CD4-positive, alpha-beta T cell treated with Interleukin-15 for 1 hour (primary cell): ENCODE results near the gene TAX1BP3.

Experiments
- DNase-seq: peaks from one replicate; pipeline ENCODE4 v3.0.0-alpha.2; 2020

TAX1BP3 gene

GRCh38 chr17:3622977-3623594 lies 45.3 kb downstream of the TAX1BP3 start:
- DNase-seq, result no peak

- DNase-seq, result no peak
These were observed 47.1 kb downstream of the TAX1BP3 start for GRCh38 chr17:3621146-3621720.

GRCh38 chr17:3615160-3615870 lies 53.1 kb downstream of the TAX1BP3 start:
- DNase-seq, result no peak

- no peak for DNase-seq
These were observed 55.3 kb downstream of the TAX1BP3 start for GRCh38 chr17:3613124-3613523.
